ENCODE measurements around the gene CPSF4L.

Gene CPSF4L

DNA sequence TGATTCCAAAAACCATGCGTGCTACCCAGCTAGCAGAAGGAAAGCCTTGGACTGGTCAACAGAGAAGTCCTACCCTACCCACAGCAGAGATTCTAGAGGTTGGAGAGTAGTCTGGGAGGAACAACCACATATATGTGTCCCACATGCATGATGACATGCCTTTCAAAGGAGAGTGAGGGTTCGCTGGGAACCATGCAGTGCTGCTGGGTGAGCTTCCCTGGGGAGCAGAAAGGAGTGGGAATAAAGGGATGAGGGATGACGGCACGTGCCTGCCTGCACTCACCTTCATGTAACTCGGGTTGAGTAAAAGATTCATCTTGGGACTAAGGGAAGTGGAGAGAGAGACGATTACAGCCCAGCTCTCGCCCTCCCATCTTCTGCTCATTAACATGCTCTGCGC, 9.8 kb downstream of the CPSF4L start:
- Mint-ChIP-seq H3K4me1 (peaks cover 9% of the 10 kb centered on the region), H3K27me3 (ENCODE audit: low read depth, poor library complexity) (peaks cover 6% of the 10 kb centered on the region), H3K9me3 (no peaks in the 10 kb centered on the region), H3K36me3 (ENCODE audit: low read depth) (peaks cover 9% of the 10 kb centered on the region), H3K27ac (no peak overlapping the region), H3K4me3 (no peak overlapping the region)
- DNase-seq, result no peak
- TF ChIP-seq, protein P1, sequence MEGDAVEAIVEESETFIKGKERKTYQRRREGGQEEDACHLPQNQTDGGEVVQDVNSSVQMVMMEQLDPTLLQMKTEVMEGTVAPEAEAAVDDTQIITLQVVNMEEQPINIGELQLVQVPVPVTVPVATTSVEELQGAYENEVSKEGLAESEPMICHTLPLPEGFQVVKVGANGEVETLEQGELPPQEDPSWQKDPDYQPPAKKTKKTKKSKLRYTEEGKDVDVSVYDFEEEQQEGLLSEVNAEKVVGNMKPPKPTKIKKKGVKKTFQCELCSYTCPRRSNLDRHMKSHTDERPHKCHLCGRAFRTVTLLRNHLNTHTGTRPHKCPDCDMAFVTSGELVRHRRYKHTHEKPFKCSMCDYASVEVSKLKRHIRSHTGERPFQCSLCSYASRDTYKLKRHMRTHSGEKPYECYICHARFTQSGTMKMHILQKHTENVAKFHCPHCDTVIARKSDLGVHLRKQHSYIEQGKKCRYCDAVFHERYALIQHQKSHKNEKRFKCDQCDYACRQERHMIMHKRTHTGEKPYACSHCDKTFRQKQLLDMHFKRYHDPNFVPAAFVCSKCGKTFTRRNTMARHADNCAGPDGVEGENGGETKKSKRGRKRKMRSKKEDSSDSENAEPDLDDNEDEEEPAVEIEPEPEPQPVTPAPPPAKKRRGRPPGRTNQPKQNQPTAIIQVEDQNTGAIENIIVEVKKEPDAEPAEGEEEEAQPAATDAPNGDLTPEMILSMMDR (IDR thresholded peaks at IDR 0.05), result no peak

DNA sequence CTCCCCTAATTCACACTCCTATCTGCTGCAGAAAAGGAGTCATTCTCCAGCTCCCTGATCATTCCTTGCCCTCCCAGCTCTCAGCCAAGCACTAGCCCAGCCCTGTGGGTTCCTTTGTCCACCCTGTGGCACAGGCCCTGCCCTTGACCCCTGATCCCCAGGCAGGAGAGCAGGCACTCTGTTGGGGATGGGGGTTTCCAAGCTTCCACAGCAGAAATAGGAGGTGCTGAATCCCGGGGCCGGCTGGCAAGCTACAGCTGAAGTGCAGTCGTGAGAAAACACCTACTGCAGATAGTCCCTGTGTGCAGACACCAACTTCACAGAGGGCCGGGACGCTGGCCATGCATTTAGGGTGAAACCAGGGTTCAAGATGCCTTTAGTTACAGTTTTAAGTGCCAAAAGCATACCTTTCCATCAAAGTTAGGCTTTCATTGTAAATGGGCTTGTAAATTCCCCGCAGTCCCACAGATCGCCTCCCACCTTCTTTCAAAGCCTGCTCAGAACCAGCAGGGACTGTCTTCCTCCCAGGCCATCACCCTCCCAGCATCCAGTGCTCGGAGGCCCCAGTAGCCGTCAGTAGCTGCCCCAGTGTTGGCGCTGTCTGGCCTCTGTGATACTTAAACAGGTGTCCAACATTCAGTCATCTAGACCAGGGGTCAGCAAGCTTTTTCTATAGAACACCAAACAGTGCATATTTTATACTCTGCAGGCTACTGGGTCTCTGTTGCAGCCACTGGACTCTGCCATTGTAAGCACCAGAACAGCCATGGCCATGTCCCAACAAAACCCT, 10.6 kb downstream of the CPSF4L start:
- TF ChIP-seq, protein P1 (IDR thresholded peaks at IDR 0.05), result no peak
- Mint-ChIP-seq H3K4me1 (peaks cover 6% of the 10 kb centered on the region), H3K9me3 (no peaks in the 10 kb centered on the region), H3K36me3 (ENCODE audit: low read depth) (peaks cover 14% of the 10 kb centered on the region), H3K4me3 (no peak overlapping the region), H3K27ac (no peak overlapping the region), H3K27me3 (ENCODE audit: low read depth, poor library complexity) (peaks cover 6% of the 10 kb centered on the region)
- DNase-seq, result no peak

DNA sequence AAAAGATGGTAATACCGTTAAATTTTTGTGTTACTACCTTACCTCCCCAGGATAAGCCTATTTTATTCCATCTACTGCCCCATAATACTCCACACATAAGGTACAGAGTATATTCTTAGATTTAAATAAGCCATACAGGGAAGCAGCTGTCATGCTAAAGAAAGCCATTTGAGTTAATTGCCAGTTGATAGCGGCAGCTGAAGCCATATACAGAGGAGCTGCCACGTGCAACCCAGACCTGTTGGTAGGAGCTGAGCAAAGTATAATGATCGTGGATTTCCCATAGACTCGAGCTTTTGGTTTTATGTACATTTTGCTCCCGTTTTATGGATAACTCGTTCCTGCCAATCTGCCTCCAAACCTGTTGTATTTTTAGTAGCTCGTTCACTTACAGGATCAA, 12.0 kb downstream of the CPSF4L start:
- no peak overlapping the region for H3K4me3 Mint-ChIP-seq
- peaks cover 20% of the 10 kb centered on the region for H3K36me3 Mint-ChIP-seq (ENCODE audit: low read depth)
- no peak for DNase-seq
- TF ChIP-seq, protein P1 (IDR thresholded peaks at IDR 0.05), result no peak
- H3K9me3 Mint-ChIP-seq, result no peaks in the 10 kb centered on the region
- no peak overlapping the region for H3K27ac Mint-ChIP-seq
- no peaks in the 10 kb centered on the region for H3K4me1 Mint-ChIP-seq
- H3K27me3 Mint-ChIP-seq (ENCODE audit: low read depth, poor library complexity), result peaks cover 6% of the 10 kb centered on the region

DNA sequence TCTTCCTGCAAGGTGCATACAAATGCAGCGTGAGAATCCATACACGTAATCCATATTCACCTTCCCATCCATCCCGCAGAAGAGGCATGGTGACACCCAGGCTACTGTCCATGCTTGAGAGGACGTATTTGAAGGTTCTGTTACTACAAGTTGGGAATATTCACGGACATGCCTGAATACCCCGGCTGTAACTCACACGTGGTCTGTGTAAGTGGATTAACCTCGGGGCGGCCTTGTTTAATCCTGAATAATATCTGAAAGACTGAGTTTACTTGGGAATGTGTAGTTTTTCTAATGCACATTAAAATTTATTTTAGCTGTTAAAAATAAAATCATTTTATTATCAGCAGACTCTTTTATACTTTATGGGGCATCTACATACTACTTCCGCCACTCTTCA, 13.1 kb downstream of the CPSF4L start:
- Mint-ChIP-seq H3K36me3 (ENCODE audit: low read depth) (peaks cover 27% of the 10 kb centered on the region), H3K9me3 (no peaks in the 10 kb centered on the region), H3K4me1 (no peaks in the 10 kb centered on the region)

DNA sequence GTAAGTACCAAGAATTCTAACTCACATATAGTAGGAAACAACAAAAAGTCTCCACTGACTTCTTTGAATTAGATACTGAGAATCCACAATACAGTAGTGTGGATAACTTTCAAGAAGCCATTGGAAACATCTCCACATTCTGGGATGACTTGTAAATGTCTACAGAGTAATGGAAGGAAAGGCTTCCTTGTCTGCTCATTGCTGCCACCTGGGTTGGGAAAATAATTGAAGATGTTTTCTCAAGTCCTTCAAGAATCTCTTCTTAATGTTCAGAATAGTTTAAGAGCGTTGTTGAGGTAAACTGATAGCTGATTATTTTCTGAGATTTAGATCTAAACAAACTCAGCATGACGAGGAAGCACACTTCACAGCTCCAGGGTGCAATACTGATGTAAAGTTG, 14.0 kb downstream of the CPSF4L start:
- H3K9me3 Mint-ChIP-seq, result no peaks in the 10 kb centered on the region

More for the DNA sequence above, 13.1 kb downstream of the CPSF4L start:
- H3K4me3 Mint-ChIP-seq, result no peak overlapping the region
- DNase-seq, result no peak
- no peak overlapping the region for H3K27ac Mint-ChIP-seq
- H3K27me3 Mint-ChIP-seq (ENCODE audit: low read depth, poor library complexity), result peaks cover 6% of the 10 kb centered on the region
- TF ChIP-seq, protein P1 (IDR thresholded peaks at IDR 0.05), result no peak

More for the DNA sequence above, 14.0 kb downstream of the CPSF4L start:
- no peak for DNase-seq
- peaks cover 30% of the 10 kb centered on the region for H3K36me3 Mint-ChIP-seq (ENCODE audit: low read depth)
- H3K4me1 Mint-ChIP-seq, result no peaks in the 10 kb centered on the region
- peaks cover 6% of the 10 kb centered on the region for H3K27me3 Mint-ChIP-seq (ENCODE audit: low read depth, poor library complexity)
- TF ChIP-seq, protein P1 (IDR thresholded peaks at IDR 0.05), result no peak
- H3K27ac Mint-ChIP-seq, result no peak overlapping the region
- H3K4me3 Mint-ChIP-seq, result no peak overlapping the region
